GM19324 (cell line): Measurements from ENCODE around the gene NADK.
"Not testable (repeated sequence)": the region's sequence is repeated elsewhere in the genome, so short reads cannot be mapped to it uniquely, and the experiment has no call there.

Source experiments
- ATAC-seq: cut with Tn5 transposase; IDR thresholded peaks from one replicate; pipeline ENCODE4 v1.9.1; 2021; ENCODE audit warnings: mild to moderate bottlenecking, moderate library complexity; ENCODE audit not compliant: unreplicated experiment, low FRiP score

The NADK gene

GRCh38 chr1:1724035-1724864 lies 54.0 kb downstream of the NADK start, which contains the start of gene CDK11A:
Gene CDK11A (minus strand): TSS chr1:1724357. CDS start chr1:1722818, 1,539 bp downstream.
- peak; percentile 99 for ATAC-seq

- no peak for ATAC-seq
Measured at GRCh38 chr1:1721201-1721600, 57.1 kb downstream of the NADK start.

GRCh38 chr1:1715109-1715883 lies 63.0 kb downstream of the NADK start:
- ATAC-seq = not testable (repeated sequence)

- ATAC-seq = not testable (repeated sequence)
Measured at GRCh38 chr1:1707897-1708296, 70.4 kb downstream of the NADK start.

- ATAC-seq = not testable (repeated sequence)
Measured at GRCh38 chr1:1707241-1707640, 71.0 kb downstream of the NADK start.

GRCh38 chr1:1705623-1706022 lies 72.6 kb downstream of the NADK start:
- not testable (repeated sequence) for ATAC-seq

GRCh38 chr1:1704284-1704957 lies 73.8 kb downstream of the NADK start:
- ATAC-seq = not testable (repeated sequence)

GRCh38 chr1:1703796-1704195 lies 74.5 kb downstream of the NADK start:
- ATAC-seq = no peak

- ATAC-seq = not testable (repeated sequence)
Measured at GRCh38 chr1:1702506-1702905, 75.8 kb downstream of the NADK start.
